ENCODE measurements around the gene SAMD10.

DNA sequence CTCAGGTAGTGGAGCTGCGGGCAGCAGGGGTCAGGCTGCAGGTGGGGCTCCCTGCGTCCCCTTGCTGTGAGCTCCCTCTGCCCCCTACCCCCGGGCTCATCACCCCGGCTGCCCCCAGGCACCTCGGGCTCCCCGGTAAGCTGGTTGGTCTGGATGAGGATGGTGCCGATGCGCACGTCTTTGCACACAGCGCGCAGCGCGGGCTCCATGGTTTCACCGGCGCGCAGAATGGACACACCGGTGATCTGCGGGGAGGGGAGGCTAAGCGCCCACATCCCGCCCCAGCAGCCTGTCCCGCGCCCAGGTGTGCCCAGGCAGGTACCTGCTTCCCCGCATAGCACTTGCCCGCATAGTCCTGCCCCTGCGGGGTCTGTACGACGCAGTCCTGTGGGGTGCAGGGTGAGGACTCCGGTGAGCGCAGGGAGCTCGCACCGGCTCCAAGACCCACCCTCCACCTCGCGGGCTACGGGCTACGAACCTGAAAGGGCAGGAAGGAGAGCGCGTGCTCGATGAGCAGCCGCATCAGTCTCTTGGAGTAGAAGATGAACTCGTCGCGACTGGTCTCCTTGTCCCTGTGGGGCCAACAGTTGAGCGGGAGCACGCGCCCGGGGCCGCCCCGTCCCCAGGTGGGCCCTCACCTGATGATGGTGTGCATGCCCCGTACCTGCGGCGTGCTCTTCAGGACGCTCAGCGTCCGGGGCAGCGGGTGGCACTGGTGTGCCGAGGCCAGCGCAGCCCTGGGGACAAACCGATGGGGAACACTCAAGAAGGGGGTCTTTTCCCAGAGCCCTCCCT, 38.8 kb downstream of the SAMD10 start:
- no peak; the same call in 1 of the 2 replicates for TF ChIP-seq POLR2AphosphoS5 (IDR thresholded peaks at IDR 0.05; ENCODE audit: borderline replicate concordance, low read depth, low read length)
- no peak for TF ChIP-seq EZH2 (IDR thresholded peaks at IDR 0.05)
- TF ChIP-seq FOXP2 (optimal IDR thresholded peaks at IDR 0.05; ENCODE audit: control extremely low read depth, extremely low read length, insufficient read depth): no peak

Data from SK-N-MC (cell line).